PFSK-1 (cell line): ENCODE data around the gene C12orf57.

Experiments used
- FOXP2 ChIP-seq: optimal IDR thresholded peaks from 2 replicates; pipeline ENCODE3; 2011; ENCODE audit warnings: borderline replicate concordance, control low read depth, inconsistent platforms; ENCODE audit not compliant: insufficient read depth; ENCODE audit errors: extremely low read length, extremely low read depth
- POLR2AphosphoS5 ChIP-seq: IDR thresholded peaks from 2 replicates; pipeline ENCODE4 v1.6.1; 2012; ENCODE audit warnings: low read depth, mild to moderate bottlenecking, control low read depth, low read length, moderate library complexity
- REST ChIP-seq, 2 experiments: IDR thresholded peaks; 2 replicates each; pipeline versions ENCODE4 v1.6.1 to v1.8.0; 2011 to 2012; ENCODE audit warnings: low read depth in 2 of 2, low read length in 2 of 2, control low read depth in 1 of 2, inconsistent platforms in 1 of 2, mild to moderate bottlenecking in 1 of 2, moderate library complexity in 1 of 2; ENCODE audit not compliant: insufficient read depth in 1 of 2
- SIN3A ChIP-seq: IDR thresholded peaks from 2 replicates; pipeline ENCODE4 v1.6.1; 2012; ENCODE audit warnings: mild to moderate bottlenecking, low read length, moderate library complexity, borderline replicate concordance; ENCODE audit not compliant: insufficient read depth
- TAF1 ChIP-seq: IDR thresholded peaks from 2 replicates; pipeline ENCODE4 v1.6.1; 2012; ENCODE audit warnings: low read length, control low read depth, borderline replicate concordance; ENCODE audit not compliant: insufficient read depth

- TF ChIP-seq SIN3A, result no peak
- no peak for TF ChIP-seq POLR2AphosphoS5
- TF ChIP-seq TAF1, result no peak
- TF ChIP-seq REST (IDR thresholded peaks at IDR 0.05; ENCODE audit: insufficient read depth in 1 of 2, low read depth in 2 of 2, low read length in 2 of 2), result no peak
- no peak for TF ChIP-seq FOXP2
Observed at GRCh38 chr12:6935371-6936193, 8.2 kb upstream of the C12orf57 start.
